WI38 (cell line): ENCODE measurements around the gene CCDC152.

ENCODE experiments used
- H3K4me3 ChIP-seq: 2 replicates; pipeline ENCODE4 v1.5.1; 2011; ENCODE audit warnings: low read depth, mild to moderate bottlenecking, control low read depth, low read length
- TF ChIP-seq, protein P1 (sequence below): IDR thresholded peaks from 2 replicates; pipeline ENCODE4 v1.5.1; 2012; ENCODE audit warnings: low read depth, mild to moderate bottlenecking, control low read depth, low read length

CCDC152 gene

DNA sequence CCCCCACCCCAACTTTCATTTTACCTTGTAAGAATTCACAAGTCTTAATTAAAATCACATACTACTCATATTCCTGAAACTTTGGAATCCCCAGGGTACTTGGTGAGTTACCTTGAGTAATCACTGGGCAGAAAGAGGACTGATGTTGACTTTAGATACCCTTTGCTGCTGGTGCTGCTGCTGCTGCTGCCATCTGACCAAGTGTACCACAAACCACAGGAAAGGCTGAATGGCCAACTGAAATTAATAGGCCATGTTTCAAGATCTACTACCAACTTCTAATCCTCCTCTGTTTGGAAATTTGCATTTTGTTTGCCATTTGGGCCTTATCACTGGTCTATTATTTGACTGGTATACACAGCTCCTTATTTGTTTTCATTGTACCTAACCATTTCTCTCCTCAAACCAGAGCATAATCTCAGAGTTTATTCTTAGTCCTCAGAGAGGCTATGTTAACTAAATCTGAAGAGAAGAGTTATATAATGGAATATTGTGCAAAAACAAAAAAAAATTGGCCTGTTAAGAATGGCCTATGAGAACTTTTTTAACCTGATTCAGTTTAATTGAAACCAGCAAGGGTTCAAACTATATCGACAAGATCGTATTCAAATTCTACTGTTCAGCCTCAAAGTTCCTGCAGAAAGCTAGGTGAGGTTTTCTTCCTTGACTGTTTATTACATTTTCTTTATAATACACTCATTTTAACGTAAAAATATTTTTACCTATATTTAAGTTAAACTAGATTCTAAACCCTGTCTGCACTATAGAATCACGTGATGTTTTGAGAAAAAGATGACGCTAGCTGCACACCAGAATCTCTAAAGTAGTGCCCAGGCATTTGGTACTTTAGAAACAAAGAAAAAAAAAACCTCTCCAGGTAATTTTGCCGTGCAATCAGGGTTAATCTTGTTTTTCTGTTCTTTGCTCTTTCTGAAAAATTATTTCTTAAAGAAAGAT is 41.9 kb downstream of the CCDC152 start:
- H3K4me3 ChIP-seq = no peak overlapping the region
- TF ChIP-seq, protein P1, sequence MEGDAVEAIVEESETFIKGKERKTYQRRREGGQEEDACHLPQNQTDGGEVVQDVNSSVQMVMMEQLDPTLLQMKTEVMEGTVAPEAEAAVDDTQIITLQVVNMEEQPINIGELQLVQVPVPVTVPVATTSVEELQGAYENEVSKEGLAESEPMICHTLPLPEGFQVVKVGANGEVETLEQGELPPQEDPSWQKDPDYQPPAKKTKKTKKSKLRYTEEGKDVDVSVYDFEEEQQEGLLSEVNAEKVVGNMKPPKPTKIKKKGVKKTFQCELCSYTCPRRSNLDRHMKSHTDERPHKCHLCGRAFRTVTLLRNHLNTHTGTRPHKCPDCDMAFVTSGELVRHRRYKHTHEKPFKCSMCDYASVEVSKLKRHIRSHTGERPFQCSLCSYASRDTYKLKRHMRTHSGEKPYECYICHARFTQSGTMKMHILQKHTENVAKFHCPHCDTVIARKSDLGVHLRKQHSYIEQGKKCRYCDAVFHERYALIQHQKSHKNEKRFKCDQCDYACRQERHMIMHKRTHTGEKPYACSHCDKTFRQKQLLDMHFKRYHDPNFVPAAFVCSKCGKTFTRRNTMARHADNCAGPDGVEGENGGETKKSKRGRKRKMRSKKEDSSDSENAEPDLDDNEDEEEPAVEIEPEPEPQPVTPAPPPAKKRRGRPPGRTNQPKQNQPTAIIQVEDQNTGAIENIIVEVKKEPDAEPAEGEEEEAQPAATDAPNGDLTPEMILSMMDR = no peak

DNA sequence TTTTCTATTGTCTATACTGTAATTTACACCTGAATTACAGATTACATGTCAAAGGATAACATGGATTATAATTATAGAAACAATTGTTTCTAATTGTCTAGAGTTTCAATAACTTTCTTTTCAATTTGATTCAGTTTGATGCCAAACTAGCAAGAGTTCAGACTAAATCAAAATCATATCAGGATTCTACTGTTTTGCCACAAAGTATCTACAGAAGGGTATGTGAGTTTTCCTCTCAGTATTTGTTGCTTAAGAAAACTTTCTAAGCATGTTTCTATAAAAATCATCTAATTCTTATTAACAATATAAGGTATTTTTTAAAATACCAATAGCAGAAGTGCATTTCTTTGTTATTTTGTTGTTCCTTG is 42.6 kb downstream of the CCDC152 start:
- H3K4me3 ChIP-seq = no peak overlapping the region
- TF ChIP-seq, protein P1 = no peak

DNA sequence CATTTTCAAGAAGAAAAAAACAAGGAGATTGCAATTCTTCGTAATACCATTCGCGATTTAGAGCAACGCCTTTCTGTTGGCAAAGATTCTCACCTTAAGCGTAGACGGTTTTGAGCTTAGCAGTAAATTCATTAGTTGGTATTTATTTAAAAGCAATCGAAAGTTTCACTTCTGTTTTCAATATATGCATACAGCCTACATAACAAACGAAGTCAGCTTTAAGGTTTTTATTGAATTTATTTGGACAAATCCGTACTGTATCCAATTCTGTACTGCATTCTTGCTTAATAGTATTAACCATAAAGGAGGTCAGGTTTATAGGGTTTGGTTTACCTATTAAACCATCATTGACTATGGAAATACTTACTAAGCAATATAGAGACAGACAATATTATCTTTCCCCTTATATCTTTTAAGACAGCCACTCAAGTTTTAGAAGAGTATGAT is 43.1 kb downstream of the CCDC152 start:
- H3K4me3 ChIP-seq = no peak overlapping the region
- TF ChIP-seq, protein P1 = no peak

DNA sequence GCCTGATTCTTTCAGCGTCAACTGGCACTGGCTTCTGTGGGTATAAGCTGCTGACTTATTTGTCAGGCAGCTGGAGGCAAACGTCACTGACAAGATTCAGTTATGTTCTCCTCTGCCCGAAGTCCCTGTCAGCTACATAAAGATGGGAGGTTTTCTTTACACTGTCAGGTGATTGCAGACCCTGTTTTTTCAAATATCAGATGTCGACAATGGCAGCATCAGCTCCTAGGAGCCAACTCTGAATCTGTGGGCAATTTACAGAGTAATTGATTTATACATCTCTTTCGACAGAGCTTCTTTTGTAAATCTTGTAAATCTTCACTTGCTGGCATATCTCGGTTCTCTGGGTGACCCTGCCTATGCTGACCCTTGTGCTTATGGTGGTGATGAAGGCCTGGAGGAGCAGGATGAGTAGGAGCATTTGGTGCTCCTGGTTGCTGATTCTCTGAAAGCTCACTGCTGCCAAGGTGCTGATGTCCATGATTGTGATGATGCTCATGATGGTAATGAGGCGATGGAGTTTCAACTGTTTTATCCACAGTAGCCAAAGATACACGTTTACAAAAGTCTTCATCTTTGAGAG is 44.2 kb downstream of the CCDC152 start:
- TF ChIP-seq, protein P1 = no peak
- H3K4me3 ChIP-seq = no peak overlapping the region

DNA sequence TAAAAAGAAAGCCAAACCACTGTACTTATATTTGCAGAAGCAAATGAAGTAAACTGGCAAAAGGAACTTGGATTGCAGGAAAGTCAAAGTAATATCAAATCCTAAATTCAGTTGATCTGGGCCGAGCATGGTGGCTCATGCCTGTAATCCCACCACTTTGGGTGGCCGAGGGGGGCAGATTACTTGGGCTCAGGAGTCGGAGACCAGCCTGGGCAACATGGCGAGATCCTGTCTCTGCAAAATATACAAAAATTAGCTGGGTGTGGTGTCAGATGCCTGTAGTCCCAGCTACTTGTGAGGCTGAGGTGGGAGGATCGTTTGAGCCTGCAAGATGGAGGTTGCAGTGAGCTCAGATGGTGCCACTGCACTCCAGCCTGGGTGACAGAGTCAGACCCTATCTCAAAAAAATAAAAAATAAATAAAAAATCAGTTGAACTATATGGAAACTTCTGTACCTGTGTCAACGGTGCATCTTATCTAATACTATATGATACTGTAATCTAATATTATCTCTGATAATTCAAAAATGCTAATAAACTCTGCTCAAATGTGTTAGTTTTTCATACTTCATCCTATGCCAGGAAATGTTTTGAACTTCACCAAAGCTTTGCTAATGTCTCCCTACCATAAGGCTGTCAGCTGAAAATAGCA is 45.0 kb downstream of the CCDC152 start:
- TF ChIP-seq, protein P1 = no peak
- H3K4me3 ChIP-seq = no peak overlapping the region

DNA sequence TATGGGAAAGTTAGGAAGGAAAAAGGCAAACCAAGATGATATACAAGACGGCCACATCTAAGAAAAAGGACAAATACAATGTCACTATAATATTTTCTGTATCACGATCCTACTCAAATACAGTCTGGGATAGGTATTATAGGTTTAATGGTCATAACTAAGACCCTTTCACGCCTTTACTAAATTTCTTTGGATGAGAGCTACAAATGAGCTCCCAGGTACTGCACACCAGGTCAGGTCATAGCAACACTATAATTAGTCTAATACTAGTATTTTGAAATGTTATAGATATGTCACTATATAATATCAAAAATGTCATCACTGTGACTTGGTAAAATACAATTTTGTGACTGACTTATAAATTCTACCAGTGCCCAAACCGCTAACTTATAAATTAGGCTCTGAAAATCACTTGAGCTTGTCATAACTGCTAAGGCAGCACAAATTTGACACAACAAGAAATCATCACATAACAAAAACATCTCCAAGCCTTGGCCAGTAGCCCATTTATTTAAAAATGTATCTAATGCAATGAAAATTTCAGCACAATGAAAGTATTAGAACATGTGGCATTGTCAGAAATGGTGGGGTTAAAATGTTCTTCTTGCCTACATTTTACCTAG is 48.2 kb downstream of the CCDC152 start:
- TF ChIP-seq, protein P1 = no peak

More for the DNA sequence above, 48.2 kb downstream of the CCDC152 start:
- H3K4me3 ChIP-seq = no peak overlapping the region
